ENCODE measurements around the gene CDK14.

DNA sequence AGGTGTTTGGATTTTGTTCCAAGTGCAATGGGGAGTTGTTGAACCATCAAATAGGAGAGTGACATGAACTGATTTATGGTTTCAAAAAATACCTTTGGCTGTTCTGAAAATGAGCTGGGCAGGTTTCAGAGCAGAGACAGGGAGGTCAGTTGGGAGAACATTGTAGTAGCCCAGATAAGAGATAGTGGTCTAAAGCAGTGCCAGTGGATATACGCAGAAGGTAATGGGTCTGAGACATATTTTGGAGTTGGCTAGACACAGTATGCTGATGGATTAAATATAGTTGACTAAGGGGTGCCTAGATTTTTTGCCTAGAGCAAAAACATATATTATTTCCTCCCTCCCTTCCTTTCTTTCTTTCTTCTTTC, 21.3 kb upstream of the CDK14 start:
- no peak for TF ChIP-seq POLR2A (IDR thresholded peaks at IDR 0.05)
- TF ChIP-seq, protein P1, sequence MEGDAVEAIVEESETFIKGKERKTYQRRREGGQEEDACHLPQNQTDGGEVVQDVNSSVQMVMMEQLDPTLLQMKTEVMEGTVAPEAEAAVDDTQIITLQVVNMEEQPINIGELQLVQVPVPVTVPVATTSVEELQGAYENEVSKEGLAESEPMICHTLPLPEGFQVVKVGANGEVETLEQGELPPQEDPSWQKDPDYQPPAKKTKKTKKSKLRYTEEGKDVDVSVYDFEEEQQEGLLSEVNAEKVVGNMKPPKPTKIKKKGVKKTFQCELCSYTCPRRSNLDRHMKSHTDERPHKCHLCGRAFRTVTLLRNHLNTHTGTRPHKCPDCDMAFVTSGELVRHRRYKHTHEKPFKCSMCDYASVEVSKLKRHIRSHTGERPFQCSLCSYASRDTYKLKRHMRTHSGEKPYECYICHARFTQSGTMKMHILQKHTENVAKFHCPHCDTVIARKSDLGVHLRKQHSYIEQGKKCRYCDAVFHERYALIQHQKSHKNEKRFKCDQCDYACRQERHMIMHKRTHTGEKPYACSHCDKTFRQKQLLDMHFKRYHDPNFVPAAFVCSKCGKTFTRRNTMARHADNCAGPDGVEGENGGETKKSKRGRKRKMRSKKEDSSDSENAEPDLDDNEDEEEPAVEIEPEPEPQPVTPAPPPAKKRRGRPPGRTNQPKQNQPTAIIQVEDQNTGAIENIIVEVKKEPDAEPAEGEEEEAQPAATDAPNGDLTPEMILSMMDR (IDR thresholded peaks at IDR 0.05): no peak

Measured in esophagus squamous epithelium (tissue), 4 donors.